ENCODE measurements around the gene CS. TPM values are rescaled to one million over a fixed set of nuclear protein-coding genes. Genes with fewer than 3 reads are reported as not detected.

CS gene
- total RNA-seq, 4 donors from 2014 or later: 40.0 to 157 (median 72.8) TPM

- Histone ChIP-seq H3K27ac (no peak overlapping the region), H3K9me3 (no peaks in the 10 kb centered on the region), H3K36me3 (no peaks in the 10 kb centered on the region), H3K27me3 (no peaks in the 10 kb centered on the region), H3K4me3 (no peak overlapping the region), H3K4me1 (no peaks in the 10 kb centered on the region)
- TF ChIP-seq POLR2A (IDR thresholded peaks at IDR 0.05) (no peak), CTCF (IDR thresholded peaks at IDR 0.05) (no peak)
- no peak for DNase-seq
- intact Hi-C loops (cut with DNase I; ENCODE audit: low total_unique reads): no loop called here
These were observed 52.2 kb downstream of the CS start for GRCh38 chr12:56247923-56248322.

GRCh38 chr12:56244494-56244893, 55.6 kb downstream of the CS start:
- intact Hi-C loops (cut with DNase I; ENCODE audit: low total_unique reads): no loop called here
- DNase-seq: no peak
- H3K4me1 ChIP-seq: no peaks in the 10 kb centered on the region
- TF ChIP-seq CTCF (IDR thresholded peaks at IDR 0.05) (no peak), POLR2A (IDR thresholded peaks at IDR 0.05) (no peak)
- no peaks in the 10 kb centered on the region for H3K9me3 ChIP-seq
- H3K4me3 ChIP-seq: no peak overlapping the region
- H3K27me3 ChIP-seq: no peaks in the 10 kb centered on the region
- no peaks in the 10 kb centered on the region for H3K36me3 ChIP-seq
- H3K27ac ChIP-seq: no peak overlapping the region

GRCh38 chr12:56243731-56244181, 56.4 kb downstream of the CS start:
- Histone ChIP-seq H3K4me1 (no peaks in the 10 kb centered on the region), H3K9me3 (no peaks in the 10 kb centered on the region), H3K4me3 (no peak overlapping the region), H3K27ac (no peak overlapping the region), H3K27me3 (no peaks in the 10 kb centered on the region), H3K36me3 (no peaks in the 10 kb centered on the region)
- DNase-seq: no peak
- TF ChIP-seq CTCF (IDR thresholded peaks at IDR 0.05) (no peak), POLR2A (IDR thresholded peaks at IDR 0.05) (no peak)
- intact Hi-C loops (cut with DNase I; ENCODE audit: low total_unique reads): no loop called here

GRCh38 chr12:56242986-56243385, 57.1 kb downstream of the CS start:
- DNase-seq: no peak
- intact Hi-C loops (cut with DNase I; ENCODE audit: low total_unique reads): no loop called here
- Histone ChIP-seq H3K27me3 (no peaks in the 10 kb centered on the region), H3K4me1 (no peaks in the 10 kb centered on the region), H3K9me3 (no peaks in the 10 kb centered on the region), H3K36me3 (no peaks in the 10 kb centered on the region), H3K27ac (no peak overlapping the region), H3K4me3 (no peak overlapping the region)
- TF ChIP-seq POLR2A (IDR thresholded peaks at IDR 0.05) (no peak), CTCF (IDR thresholded peaks at IDR 0.05) (no peak)

- TF ChIP-seq CTCF (IDR thresholded peaks at IDR 0.05): no peak
- TF ChIP-seq POLR2A (IDR thresholded peaks at IDR 0.05): no peak
- DNase-seq: no peak
- no peaks in the 10 kb centered on the region for H3K4me1 ChIP-seq
- no peak overlapping the region for H3K27ac ChIP-seq
- intact Hi-C loops (cut with DNase I; ENCODE audit: low total_unique reads): no loop called here
- H3K9me3 ChIP-seq: no peaks in the 10 kb centered on the region
- H3K4me3 ChIP-seq: no peak overlapping the region
- no peaks in the 10 kb centered on the region for H3K27me3 ChIP-seq
- no peaks in the 10 kb centered on the region for H3K36me3 ChIP-seq
These were observed 58.5 kb downstream of the CS start for GRCh38 chr12:56241424-56242303.

All from uterus (tissue), 4 donors.